ENCODE results near the gene ATF7. TPM values are rescaled to one million over a fixed set of nuclear protein-coding genes. Genes with fewer than 3 reads are reported as not detected.
A peak's percentile ranks its signal among the peaks of the same experiment; 100 is the strongest.

ATF7 gene
- total RNA-seq, 1 experiment from 2014 or later, result 26.9 TPM

DNA sequence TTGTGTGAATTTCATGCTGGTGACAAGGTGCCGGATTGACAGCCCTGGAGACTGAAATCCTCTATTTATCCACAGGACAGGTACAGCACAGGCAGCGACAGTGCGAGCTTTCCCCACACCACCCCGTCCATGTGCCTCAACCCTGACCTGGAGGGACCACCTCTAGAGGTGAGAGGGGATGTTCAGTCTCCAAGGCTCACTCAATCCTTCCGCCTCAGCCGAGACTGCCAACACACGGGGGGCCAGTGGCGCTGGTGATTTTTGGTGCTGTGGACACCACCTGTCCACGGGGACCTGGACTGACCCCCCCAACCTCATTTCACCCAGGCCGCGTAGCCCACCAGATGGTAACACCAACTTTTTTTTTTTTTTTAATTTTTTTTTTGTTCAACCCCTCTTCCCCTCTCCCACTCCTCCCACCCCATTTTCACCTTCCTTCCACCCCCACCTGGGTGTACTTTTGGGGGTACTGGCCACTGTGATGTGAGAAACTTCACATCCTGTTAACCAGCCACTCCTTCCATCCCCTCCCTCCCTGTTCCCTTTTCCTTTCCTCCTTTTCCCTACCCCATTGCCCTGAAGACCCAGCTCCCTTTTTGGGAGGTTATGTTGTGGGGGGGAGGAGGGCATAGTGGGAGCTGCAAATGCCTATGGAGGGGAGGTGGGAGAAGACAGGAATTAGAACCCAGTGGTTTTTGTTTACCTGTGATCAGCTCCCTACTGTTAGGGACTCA lies 161.3 kb downstream of the ATF7 start:
- H3K9me3 Mint-ChIP-seq (ENCODE audit: unreplicated experiment), result no peaks in the 10 kb centered on the region
- H3K4me3 Mint-ChIP-seq (ENCODE audit: unreplicated experiment), result no peak overlapping the region
- H3K4me1 ChIP-seq, result no peaks in the 10 kb centered on the region
- H3K27ac Mint-ChIP-seq (ENCODE audit: unreplicated experiment), result no peak overlapping the region
- no TSS peak for BruUV-seq (replicated peaks)
- TF ChIP-seq, protein P1, sequence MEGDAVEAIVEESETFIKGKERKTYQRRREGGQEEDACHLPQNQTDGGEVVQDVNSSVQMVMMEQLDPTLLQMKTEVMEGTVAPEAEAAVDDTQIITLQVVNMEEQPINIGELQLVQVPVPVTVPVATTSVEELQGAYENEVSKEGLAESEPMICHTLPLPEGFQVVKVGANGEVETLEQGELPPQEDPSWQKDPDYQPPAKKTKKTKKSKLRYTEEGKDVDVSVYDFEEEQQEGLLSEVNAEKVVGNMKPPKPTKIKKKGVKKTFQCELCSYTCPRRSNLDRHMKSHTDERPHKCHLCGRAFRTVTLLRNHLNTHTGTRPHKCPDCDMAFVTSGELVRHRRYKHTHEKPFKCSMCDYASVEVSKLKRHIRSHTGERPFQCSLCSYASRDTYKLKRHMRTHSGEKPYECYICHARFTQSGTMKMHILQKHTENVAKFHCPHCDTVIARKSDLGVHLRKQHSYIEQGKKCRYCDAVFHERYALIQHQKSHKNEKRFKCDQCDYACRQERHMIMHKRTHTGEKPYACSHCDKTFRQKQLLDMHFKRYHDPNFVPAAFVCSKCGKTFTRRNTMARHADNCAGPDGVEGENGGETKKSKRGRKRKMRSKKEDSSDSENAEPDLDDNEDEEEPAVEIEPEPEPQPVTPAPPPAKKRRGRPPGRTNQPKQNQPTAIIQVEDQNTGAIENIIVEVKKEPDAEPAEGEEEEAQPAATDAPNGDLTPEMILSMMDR (IDR thresholded peaks at IDR 0.05; ENCODE audit: insufficient read depth in 1 of 2, low read depth in 1 of 2, low read length in 1 of 2, severe bottlenecking in 1 of 2, unreplicated experiment in 1 of 2), result no peak
- H3K36me3 Mint-ChIP-seq (ENCODE audit: insufficient read depth, unreplicated experiment), result peaks cover 100% of the 10 kb centered on the region
- ChIA-PET CTCF (interaction anchor here (0.6 to 1.1 kb wide), 2 partner anchors 29 to 44 kb away, joined by 3 to 5 read pairs; no protein-coding TSS in a partner anchor), POLR2A (interaction anchor here (0.6 to 1.0 kb wide), 3 partner anchors 8 to 211 kb away, joined by 3 to 9 read pairs (median 3); partner anchors contain the start of gene TARBP2)
- H3K4me1 Mint-ChIP-seq (ENCODE audit: low read depth, unreplicated experiment), result peaks cover 25% of the 10 kb centered on the region
- no peaks in the 10 kb centered on the region for H3K27me3 ChIP-seq (replicated peaks; ENCODE audit: control insufficient read depth, insufficient read depth, low read length)
- DNase-seq, result peak in 1 of 2 experiments; percentile 22
- H3K27me3 Mint-ChIP-seq (ENCODE audit: insufficient read depth, unreplicated experiment), result no peaks in the 10 kb centered on the region
- intact Hi-C loops (cut with micrococcal nuclease; ENCODE audit: unreplicated experiment), result loop anchor here (1.0 kb wide), 1 partner anchor 43 kb away; no protein-coding TSS in a partner anchor
- no peaks in the 10 kb centered on the region for H3K9me3 ChIP-seq
- peaks cover 21% of the 10 kb centered on the region for H3K36me3 ChIP-seq (ENCODE audit: control insufficient read depth, insufficient read depth, low read length)
- H3K4me3 ChIP-seq (ENCODE audit: low read depth, low read length), result no peak overlapping the region

GRCh38 chr12:53463802-53464560 lies 162.2 kb downstream of the ATF7 start:
- DNase-seq, result no peak
- Histone ChIP-seq H3K4me3 (ENCODE audit: low read depth, low read length) (no peak overlapping the region), H3K36me3 (ENCODE audit: control insufficient read depth, insufficient read depth, low read length) (peaks cover 21% of the 10 kb centered on the region), H3K27me3 (replicated peaks; ENCODE audit: control insufficient read depth, insufficient read depth, low read length) (no peaks in the 10 kb centered on the region), H3K4me1 (no peaks in the 10 kb centered on the region), H3K9me3 (no peaks in the 10 kb centered on the region)
- POLR2A ChIA-PET, result interaction anchor here (0.6 to 1.0 kb wide), 2 partner anchors 37 to 212 kb away, joined by 3 read pairs; partner anchors contain the start of gene TARBP2
- H3K4me3 Mint-ChIP-seq (ENCODE audit: unreplicated experiment), result no peak overlapping the region
- no TSS peak for BruUV-seq (replicated peaks)
- peaks cover 100% of the 10 kb centered on the region for H3K36me3 Mint-ChIP-seq (ENCODE audit: insufficient read depth, unreplicated experiment)
- H3K27me3 Mint-ChIP-seq (ENCODE audit: insufficient read depth, unreplicated experiment), result no peaks in the 10 kb centered on the region
- TF ChIP-seq, protein P1 (IDR thresholded peaks at IDR 0.05; ENCODE audit: insufficient read depth in 1 of 2, low read depth in 1 of 2, low read length in 1 of 2, severe bottlenecking in 1 of 2, unreplicated experiment in 1 of 2), result no peak
- intact Hi-C loops (cut with micrococcal nuclease; ENCODE audit: unreplicated experiment), result no loop called here
- no peaks in the 10 kb centered on the region for H3K9me3 Mint-ChIP-seq (ENCODE audit: unreplicated experiment)
- H3K27ac Mint-ChIP-seq (ENCODE audit: unreplicated experiment), result peak overlapping the region; percentile 60
- H3K4me1 Mint-ChIP-seq (ENCODE audit: low read depth, unreplicated experiment), result peaks cover 25% of the 10 kb centered on the region
- CTCF ChIA-PET, result interaction anchor here (0.6 kb wide), 1 partner anchor 45 kb away, joined by 3 read pairs; no protein-coding TSS in a partner anchor

- H3K27me3 ChIP-seq (replicated peaks; ENCODE audit: control insufficient read depth, insufficient read depth, low read length), result no peaks in the 10 kb centered on the region
- no peak overlapping the region for H3K4me3 ChIP-seq (ENCODE audit: low read depth, low read length)
- TF ChIP-seq, protein P1 (IDR thresholded peaks at IDR 0.05; ENCODE audit: insufficient read depth in 1 of 2, low read depth in 1 of 2, low read length in 1 of 2, severe bottlenecking in 1 of 2, unreplicated experiment in 1 of 2), result no peak
- BruUV-seq (replicated peaks), result no TSS peak
- peaks cover 100% of the 10 kb centered on the region for H3K36me3 Mint-ChIP-seq (ENCODE audit: insufficient read depth, unreplicated experiment)
- ChIA-PET CTCF (no interaction called here), POLR2A (no interaction called here)
- H3K9me3 ChIP-seq, result no peaks in the 10 kb centered on the region
- peaks cover 25% of the 10 kb centered on the region for H3K4me1 Mint-ChIP-seq (ENCODE audit: low read depth, unreplicated experiment)
- H3K9me3 Mint-ChIP-seq (ENCODE audit: unreplicated experiment), result no peaks in the 10 kb centered on the region
- H3K36me3 ChIP-seq (ENCODE audit: control insufficient read depth, insufficient read depth, low read length), result peaks cover 21% of the 10 kb centered on the region
- H3K27me3 Mint-ChIP-seq (ENCODE audit: insufficient read depth, unreplicated experiment), result no peaks in the 10 kb centered on the region
- H3K27ac Mint-ChIP-seq (ENCODE audit: unreplicated experiment), result no peak overlapping the region
- H3K4me1 ChIP-seq, result no peaks in the 10 kb centered on the region
- DNase-seq, result no peak
- intact Hi-C loops (cut with micrococcal nuclease; ENCODE audit: unreplicated experiment), result no loop called here
- no peak overlapping the region for H3K4me3 Mint-ChIP-seq (ENCODE audit: unreplicated experiment)
These were observed 163.2 kb downstream of the ATF7 start for GRCh38 chr12:53462935-53463334.
